NCI-H82 treated with DMSO at 0.1 percent for 48 hours (cell line): ENCODE results near the gene NUB1.
"Not testable (repeated sequence)": the region's sequence is repeated elsewhere in the genome, so short reads cannot be mapped to it uniquely, and the experiment has no call there.

ENCODE experiments used
- DNase-seq: peaks from one replicate; lab custom pipeline; 2025; ENCODE audit not compliant: unreplicated experiment; lab: John Stamatoyannopoulos, UW

The NUB1 gene, protein sequence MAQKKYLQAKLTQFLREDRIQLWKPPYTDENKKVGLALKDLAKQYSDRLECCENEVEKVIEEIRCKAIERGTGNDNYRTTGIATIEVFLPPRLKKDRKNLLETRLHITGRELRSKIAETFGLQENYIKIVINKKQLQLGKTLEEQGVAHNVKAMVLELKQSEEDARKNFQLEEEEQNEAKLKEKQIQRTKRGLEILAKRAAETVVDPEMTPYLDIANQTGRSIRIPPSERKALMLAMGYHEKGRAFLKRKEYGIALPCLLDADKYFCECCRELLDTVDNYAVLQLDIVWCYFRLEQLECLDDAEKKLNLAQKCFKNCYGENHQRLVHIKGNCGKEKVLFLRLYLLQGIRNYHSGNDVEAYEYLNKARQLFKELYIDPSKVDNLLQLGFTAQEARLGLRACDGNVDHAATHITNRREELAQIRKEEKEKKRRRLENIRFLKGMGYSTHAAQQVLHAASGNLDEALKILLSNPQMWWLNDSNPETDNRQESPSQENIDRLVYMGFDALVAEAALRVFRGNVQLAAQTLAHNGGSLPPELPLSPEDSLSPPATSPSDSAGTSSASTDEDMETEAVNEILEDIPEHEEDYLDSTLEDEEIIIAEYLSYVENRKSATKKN

DNA sequence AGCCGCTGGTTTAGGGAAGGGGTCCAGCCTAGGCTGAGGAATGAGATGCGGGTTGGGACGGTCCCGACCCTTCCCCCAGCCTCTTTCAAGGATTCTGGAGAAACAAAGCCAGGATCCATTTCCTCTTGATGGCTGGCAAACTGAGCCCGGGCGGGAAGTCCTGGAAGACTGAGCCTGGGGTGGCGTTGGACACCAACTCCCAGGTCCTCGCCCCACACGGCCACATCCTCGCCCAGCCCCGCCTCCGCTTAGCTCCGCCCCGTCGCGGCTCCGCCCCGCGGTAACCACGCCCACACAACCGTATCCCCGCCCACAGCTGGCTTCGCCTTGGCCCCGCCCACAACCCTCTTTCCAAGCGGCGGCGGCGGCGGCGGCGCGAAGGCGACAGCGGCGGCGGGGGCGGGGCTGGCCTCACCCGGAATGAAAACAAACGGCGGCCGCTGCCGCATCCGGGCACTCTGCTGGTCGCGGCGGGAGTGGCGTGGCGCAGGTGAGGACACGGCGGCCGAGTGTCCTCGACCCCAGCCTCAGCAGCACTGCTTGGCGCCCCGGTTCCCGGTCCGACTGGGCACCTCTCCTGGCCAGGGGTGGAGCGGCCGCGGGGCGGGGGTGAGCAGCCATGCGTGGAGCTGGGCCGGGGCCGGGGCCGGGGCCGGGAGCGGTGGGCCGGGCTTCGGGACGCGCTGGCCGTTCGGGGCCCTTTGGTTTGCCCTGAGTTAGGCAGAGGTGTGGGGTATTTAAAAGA lies at the start of gene NUB1:
NUB1 (plus strand) TSS at position 456 of the 745 bp plus-strand sequence. CDS start 3,538 bp downstream, outside the sequence.
- DNase-seq: peak; percentile 59

DNA sequence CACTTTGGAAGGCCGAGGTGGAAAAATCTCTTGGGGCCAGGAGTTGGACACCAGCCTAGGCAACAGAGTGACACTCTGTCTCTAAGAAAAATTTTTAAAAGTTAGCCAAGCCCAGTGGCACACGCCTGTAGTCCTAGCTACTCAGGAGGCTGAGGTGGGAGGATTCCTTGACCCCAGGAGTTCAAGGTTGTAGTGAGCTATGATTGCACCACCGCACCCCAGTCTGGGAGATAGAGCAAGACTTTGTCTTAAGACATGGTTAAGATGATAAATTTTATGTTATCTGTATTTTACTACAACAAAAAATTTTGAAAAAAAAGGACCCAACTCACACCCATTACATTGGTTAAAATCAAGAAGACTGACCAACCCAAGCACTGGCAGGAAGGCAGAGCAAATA lies 48.8 kb upstream of the NUB1 start:
- DNase-seq: no peak

DNA sequence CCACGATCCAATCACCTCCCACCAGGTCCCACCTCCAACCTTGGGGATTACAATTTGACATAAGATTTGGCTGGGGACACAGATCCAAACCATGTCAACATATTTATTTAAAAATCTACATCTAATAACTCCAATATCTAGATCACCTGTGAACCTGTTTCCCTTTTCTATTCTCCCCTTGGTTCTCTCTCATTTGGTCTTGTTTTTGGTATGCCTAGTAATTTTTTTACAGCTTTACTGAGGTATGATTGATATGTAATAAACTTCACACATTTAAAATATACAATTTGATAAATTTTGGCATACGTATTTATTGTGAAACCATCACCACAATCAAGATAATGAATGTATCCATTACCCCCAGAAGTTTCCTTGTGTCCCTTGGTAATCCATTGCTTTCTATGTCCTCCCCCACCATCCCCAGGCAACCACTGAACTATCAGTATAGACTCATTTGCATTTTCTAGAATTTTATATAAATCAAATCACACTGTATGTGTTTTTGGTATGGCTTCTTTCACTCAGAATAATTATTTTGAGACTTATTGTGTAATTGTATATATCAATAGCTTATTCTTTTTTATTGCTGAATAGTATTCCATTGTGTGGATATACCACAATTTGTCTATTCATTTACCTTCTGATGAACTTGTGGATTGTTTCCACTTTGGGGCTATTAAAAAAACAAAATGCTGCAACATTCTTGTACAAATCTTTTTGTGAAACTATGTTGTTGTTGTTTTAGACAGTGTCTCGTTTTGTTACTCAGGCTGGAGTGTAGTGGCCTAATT lies 45.2 kb upstream of the NUB1 start:
- no peak for DNase-seq

DNA sequence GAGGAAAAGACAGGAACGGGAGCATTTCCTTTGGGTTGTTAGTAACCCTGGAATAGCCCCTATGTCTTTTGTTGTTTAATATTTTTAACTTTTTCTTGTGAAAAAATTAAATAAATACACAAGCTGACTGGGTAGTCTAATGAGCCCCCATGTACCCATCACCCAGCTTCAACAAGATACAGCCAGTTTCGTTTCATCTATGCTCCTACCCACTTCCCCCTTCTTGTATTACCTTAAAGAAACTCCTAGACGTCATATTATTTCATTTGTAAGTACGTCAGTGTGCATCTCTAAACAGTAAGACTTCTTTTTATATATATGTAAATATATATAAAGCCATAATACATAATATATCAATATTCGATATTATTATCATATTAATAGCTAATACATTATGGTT lies 42.8 kb upstream of the NUB1 start:
- no peak for DNase-seq

DNA sequence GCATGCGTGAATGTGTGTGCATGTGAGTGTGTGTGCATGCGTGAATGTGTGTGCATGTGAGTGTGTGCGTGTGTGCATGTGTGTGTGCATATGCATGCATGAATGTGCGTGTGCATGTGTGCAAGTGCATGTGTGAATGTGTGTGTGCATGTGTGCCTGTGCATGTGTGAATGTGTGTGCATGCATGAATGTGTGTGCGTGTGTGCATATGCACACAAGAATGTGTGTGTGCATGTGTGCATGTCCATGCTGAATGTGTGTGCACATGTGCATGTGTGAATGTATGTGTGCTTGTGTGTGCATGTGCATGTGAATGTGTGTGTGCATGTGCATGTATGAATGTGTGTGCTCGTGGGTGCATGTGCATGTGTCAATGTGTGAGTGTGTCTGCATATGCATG lies 42.1 kb upstream of the NUB1 start:
- DNase-seq: no peak

DNA sequence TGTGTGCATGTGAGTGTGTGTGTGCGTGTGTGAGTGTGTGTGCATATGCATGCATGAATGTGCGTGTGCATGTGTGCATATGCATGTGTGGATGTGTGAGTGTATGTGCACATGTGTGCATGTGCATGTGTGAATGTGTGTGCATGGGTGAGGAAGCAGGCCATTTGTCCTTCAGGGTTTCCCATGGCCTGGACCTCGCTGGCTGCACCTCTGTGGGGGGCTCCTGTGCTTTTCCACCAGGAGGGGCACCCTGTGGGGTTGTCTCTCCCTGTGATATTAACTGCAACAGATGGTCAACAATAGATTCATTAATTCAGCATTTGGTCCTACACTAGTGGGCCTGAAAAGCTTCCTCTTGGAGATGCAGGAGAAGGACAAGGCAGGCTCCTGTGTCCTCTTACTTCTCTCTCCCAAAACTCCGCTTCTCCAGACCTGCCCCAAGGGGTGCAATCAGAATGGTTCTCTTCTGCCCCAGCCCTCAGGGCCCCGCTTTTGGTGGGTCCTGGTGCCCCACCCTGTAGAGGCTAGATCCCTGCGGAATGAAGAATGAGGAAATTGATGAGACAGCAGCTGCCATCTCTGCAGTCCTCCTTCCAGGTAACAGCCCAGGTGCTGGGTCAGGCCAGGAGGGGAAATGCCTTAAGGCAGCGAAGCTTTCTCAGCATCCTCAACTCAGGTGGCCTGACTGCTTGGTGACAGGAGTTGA lies 41.5 kb upstream of the NUB1 start:
- DNase-seq: no peak

DNA sequence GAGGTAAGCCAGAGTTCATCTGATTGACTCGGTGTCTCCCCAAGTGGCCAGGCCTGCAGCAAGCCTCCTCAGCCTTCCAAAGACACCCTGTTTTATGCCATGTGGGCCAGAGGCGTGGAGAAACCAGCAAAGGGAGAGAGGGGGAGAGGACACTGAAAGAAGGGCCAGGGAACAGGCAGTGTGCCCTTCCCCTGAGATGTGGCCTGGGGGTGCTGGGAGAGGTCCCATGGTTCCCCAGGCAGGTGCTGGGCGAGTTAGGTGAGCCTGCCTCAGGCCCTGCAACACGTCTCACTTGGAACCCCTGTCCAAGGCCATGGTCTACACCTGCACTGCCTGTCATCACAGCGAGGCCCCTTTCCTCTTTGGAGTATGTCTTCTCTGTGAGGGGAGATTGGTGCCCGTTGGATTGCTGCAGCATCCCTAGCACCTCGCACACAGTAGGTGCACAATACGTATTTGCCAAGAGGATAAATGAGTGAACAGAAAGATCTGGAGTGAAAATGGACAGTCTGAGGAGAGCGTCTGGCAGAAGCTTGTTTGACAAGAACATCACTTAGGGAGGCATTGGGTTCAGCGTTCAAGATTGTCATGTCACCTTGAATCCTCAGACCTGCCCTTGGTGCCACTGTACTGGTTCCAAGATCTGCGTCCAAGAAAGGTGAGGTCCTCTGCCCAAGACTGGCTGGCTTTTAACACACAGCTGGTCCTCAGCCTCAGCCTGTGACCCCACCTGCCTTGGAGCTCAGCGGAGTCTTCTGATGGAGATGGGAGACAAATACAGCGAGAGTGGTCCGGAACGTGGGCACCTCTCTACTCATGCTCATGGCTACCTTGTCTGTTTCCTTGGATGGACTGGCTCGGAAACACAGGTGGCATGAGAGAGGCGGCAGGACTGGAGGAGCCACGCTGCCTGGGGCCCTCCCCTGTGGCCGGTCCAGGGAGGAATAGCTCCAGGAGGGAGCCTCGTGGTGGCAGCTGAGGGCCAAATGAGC lies 39.8 kb upstream of the NUB1 start:
- DNase-seq: no peak

DNA sequence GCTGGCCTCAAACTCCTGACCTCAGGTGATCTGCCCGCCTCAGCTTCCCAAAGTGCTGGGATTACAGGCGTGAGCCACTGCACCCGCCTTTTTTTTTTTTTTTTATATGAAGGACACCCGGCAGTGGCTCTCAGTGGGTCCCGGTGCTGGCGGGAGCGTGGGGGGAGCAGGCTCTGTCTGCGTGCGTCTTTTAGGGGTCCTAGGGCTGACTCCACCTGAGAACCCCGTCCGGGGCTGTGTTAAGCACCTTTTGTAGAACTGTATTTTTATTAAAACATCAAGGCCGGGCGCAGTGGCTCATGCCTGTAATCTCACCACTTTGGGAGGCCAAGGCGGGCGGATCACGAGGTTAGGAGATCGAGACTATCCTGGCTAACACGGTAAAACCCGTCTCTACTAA lies 37.4 kb upstream of the NUB1 start:
- not testable (repeated sequence) for DNase-seq

DNA sequence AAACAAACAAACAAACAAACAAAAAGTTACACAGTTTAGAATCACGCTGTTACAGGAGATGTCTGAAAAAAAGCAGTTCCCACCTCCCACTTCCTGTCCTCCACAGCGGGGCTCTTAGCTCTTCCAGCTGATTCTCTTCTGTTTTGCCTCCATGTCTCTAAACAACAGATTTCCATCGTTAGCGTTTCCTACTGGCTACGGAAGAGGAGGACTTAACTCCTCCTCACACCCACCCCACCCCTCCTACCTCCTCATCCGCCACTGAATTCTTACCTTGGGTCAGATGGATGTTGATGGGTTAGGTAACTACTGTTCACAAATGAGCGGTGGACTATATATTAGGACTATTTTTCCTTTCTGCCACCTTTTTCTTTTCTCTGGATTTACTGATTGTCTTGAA lies 36.8 kb upstream of the NUB1 start:
- no peak for DNase-seq

DNA sequence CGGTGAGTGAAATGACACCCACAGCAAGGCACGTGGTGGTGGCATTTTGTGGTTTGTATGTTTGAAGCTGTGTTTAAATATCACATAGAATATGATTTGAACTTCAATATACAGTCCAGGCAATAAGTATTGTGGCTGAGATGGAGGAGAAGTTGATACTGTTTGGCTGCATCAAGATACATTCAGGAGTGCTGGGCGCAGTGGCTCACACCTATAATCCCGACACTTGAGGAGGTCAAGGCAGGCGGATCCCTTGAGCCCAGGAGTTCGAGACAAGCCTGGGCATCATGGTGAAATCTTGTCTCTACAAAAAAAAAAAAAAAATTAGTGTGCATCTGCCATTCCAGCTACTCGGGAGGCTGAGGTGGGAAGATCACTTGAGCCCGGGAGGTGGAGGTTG lies 35.2 kb upstream of the NUB1 start:
- DNase-seq: no peak

DNA sequence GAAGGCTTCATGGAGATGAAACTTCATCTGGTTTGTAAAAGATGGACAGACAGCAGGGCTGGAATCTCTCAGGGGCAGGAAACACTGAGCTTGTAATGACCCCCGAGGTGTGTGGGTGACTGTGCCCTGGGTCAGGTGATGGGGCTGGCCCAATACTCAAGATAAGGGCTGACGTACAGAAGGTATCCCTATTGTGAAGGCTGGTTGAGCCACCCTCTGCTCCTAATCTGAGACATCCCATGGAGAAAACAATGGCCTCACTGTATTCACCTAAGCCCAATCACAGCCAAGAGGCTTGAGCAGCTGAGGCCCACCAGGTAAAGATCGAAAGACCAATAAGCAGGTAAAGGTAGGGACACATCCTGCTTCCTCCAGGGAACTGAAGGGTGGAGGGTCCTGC lies 34.8 kb upstream of the NUB1 start:
- no peak for DNase-seq

DNA sequence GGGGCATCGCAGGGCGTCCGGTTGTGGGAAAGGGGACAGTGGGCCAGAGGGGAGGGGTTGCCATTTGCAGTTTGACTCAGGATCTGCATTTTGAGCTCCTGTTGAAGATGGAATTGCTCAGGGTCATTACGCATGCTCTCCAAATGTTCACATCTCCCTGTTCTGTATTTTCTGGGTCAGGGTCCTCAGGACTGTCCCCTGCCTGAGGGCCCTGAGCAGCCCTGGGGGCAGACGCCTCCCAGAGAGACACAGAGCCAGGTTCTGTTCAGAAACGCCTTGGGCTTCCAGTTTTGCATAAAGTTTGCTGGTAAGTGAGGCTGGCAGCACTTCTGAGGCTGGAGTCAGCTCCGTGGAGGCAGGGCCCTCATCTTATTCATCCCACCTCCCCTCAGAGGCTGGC lies 34.1 kb upstream of the NUB1 start:
- DNase-seq: no peak

DNA sequence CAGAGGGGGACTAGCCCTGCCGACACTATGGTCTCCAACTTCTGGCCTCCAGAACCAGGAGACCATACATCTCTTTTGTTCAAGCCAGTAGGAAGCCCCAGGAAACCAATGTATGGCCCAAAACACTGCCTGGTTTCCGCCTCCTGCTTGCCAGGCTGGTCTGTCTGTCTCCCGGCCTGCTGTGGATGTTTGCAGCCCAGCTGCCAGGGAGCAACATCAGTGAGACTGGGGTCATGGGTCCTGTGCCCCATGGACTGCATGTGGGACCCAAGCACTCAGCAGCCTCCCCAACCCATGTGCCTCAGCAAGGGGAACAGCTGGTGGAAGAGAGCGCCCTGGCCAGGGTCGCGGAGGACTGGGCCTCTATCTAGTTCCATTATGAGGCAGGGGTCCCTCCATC lies 33.4 kb upstream of the NUB1 start:
- no peak for DNase-seq

DNA sequence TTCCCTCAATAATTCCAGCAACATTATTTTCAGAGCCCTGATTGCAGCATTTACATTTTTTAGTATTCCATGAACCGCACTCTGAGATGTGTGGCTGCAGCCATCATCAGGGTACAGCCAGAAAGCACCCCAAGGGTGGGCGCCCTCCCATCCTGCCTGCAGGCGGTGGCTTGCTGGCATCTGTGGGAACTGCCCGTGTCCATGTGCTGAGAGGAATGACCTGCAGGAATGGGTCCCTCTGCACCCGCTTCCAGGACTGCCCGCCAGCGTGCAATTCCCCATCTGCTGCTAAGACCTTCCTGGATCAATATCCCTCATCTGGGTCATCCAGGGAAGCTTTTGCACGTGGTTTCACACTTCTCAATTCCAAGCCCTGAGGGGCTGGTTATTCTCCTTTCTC lies 32.8 kb upstream of the NUB1 start:
- no peak for DNase-seq

DNA sequence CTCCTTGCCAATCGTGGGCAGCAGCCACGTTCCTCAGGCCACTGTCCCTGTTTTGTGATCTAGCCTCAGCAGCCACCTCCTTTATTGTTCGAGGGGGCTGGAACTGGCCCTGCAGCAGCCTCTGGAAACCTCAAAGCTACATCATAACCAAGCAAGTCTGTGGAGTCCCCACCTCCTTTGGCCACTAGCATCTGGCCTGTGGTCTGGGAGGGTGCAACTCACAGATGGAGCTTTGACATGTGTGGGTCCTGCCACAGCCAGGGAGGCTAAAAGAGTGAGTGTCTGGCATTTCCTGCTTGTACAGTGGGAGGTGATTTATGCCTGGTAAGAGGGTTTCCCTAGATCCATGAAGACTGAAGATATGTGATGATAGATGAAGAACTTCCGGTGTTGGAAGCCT lies 32.3 kb upstream of the NUB1 start:
- DNase-seq: no peak

DNA sequence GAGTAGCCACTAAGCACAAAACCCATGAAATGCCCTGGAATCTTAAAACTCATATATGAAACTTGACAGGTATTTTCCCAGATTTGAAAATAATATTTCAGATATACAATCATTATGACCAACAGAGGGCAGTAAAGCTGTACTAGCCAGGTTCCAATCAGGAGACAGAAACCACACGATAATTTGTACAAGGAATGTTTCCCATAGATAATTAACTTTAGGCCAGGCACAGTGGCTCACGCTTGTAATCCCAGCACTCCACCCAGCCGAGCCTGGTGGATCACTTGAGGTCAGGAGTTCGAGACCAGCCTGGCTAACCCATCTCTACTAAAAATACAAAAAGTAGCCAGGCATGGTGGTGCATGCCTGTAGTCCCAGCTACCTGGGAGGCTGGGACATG lies 31.0 kb upstream of the NUB1 start:
- DNase-seq: peak; percentile 7

DNA sequence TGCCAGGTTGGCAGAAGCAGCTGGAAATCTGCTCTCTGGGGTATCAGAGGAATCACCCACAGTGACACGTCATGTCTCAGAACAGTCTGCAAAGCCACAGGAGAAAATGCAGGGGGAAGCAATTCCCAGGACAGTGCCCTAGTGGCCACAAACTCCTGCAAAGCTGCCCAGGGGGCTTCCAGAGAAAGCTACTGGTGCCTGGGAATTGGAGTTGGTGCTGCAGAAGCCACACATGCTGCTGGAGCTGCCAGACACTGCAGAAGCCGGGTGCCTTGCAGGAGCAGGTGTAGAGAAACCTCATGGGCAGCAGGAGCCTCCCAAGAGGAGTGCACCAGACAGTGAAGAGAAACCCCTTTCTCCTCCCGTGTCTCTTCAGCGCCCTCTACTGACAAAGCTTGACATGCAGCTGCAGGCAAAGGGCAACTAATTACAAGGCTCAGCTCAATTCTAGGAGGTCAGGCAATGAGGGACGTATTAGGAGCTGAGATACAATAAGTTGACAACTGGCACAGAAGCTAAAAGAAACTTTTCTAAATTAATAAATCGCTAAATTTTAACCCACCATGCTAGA lies 30.2 kb upstream of the NUB1 start:
- DNase-seq: no peak

DNA sequence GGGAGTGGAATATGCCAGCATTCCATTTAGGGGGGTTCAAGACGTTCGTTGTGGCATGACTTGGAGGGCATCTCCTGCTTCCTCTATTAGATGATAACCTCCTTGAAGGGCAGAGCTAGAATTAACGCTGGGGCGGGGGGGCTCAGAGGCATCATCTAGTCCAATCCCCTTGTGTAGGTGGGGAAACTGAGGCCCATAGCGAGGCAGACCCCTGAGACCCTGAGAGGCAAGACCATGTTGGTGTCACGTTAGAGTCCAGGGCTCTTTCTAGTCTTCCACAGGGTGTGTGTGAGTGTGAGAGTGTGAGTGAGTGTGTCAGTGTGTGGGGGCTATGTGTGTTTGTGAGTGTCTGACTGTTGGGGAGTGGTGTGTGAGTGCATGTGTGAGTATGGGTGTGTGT lies 29.3 kb upstream of the NUB1 start:
- no peak for DNase-seq
